Trophoblast cell (in vitro differentiated cells and primary cell): Measurements from ENCODE around the gene PRMT5.

ENCODE experiments used
- DNase-seq, 2 donors: peaks; one replicate each; pipeline ENCODE4 v3.0.0-alpha.2; 2016
- H2AFZ ChIP-seq: 2 replicates; pipeline ENCODE4 v1.6.1; 2013; ENCODE audit warnings: low read length, moderate library complexity, mild to moderate bottlenecking; ENCODE audit not compliant: insufficient read depth, poor library complexity
- H2AK5ac ChIP-seq: 2 replicates; pipeline ENCODE4 v1.6.1; 2013; ENCODE audit warnings: mild to moderate bottlenecking, low read length
- H2BK120ac ChIP-seq: 2 replicates; pipeline ENCODE4 v1.6.1; 2013; ENCODE audit warnings: low read length, mild to moderate bottlenecking, moderate library complexity; ENCODE audit not compliant: insufficient read depth, poor library complexity
- H2BK12ac ChIP-seq: 2 replicates; pipeline ENCODE4 v1.6.1; 2013; ENCODE audit warnings: mild to moderate bottlenecking, low read length, moderate library complexity
- H2BK5ac ChIP-seq: 2 replicates; pipeline ENCODE4 v1.6.1; 2013; ENCODE audit warnings: low read length, low read depth, moderate library complexity, mild to moderate bottlenecking; ENCODE audit not compliant: poor library complexity
- H3K14ac ChIP-seq: 2 replicates; pipeline ENCODE4 v1.6.1; 2013; ENCODE audit warnings: mild to moderate bottlenecking, low read length
- H3K18ac ChIP-seq: 2 replicates; pipeline ENCODE4 v1.6.1; 2013; ENCODE audit warnings: mild to moderate bottlenecking, low read length
- H3K23ac ChIP-seq: 2 replicates; pipeline ENCODE4 v1.6.1; 2013; ENCODE audit warnings: low read length
- H3K27ac ChIP-seq: 2 replicates; pipeline ENCODE4 v1.5.1; 2013; ENCODE audit warnings: low read depth, mild to moderate bottlenecking, inconsistent platforms, low read length, moderate library complexity
- H3K27me3 ChIP-seq: 2 replicates; pipeline ENCODE4 v1.6.1; 2013; ENCODE audit warnings: inconsistent platforms, mild to moderate bottlenecking, low read length, moderate library complexity; ENCODE audit not compliant: insufficient read depth
- H3K36me3 ChIP-seq, 2 experiments: 1 replicate in 1 of 2; 2 replicates in 1 of 2; pipeline ENCODE4 v1.6.1; 2013; ENCODE audit warnings: low read length in 2 of 2, mild to moderate bottlenecking in 2 of 2, moderate library complexity in 1 of 2; ENCODE audit not compliant: insufficient read depth in 2 of 2, control insufficient read depth in 1 of 2
- H3K4ac ChIP-seq: 2 replicates; pipeline ENCODE4 v1.6.1; 2013; ENCODE audit warnings: low read depth, mild to moderate bottlenecking, low read length, moderate library complexity
- H3K4me1 ChIP-seq, 2 experiments: 1 replicate in 1 of 2; 2 replicates in 1 of 2; pipeline ENCODE4 v1.6.1; 2013; ENCODE audit warnings: low read length in 2 of 2, mild to moderate bottlenecking in 2 of 2, moderate library complexity in 1 of 2; ENCODE audit not compliant: insufficient read depth in 2 of 2, control insufficient read depth in 1 of 2
- H3K4me2 ChIP-seq: 2 replicates; pipeline ENCODE4 v1.6.1; 2013; ENCODE audit warnings: inconsistent platforms, mild to moderate bottlenecking, low read length, moderate library complexity
- H3K4me3 ChIP-seq: 2 replicates; pipeline ENCODE4 v1.5.1; 2013; ENCODE audit warnings: mild to moderate bottlenecking, low read depth, low read length, inconsistent platforms
- H3K79me1 ChIP-seq: one replicate; pipeline ENCODE4 v1.6.1; 2013; ENCODE audit warnings: low read length
- H3K79me2 ChIP-seq: 2 replicates; pipeline ENCODE4 v1.6.1; 2013; ENCODE audit warnings: low read length, mild to moderate bottlenecking; ENCODE audit not compliant: control insufficient read depth, insufficient read depth, poor library complexity
- H3K9ac ChIP-seq: 2 replicates; pipeline ENCODE4 v1.6.1; 2013; ENCODE audit warnings: mild to moderate bottlenecking, low read length
- H3K9me3 ChIP-seq: 2 replicates; pipeline ENCODE4 v1.6.1; 2013; ENCODE audit warnings: low read depth, mild to moderate bottlenecking, control low read depth, inconsistent platforms, low read length; ENCODE audit not compliant: insufficient read depth
- H4K12ac ChIP-seq: 2 replicates; pipeline ENCODE4 v1.6.1; 2013; ENCODE audit warnings: low read depth, mild to moderate bottlenecking, low read length, moderate library complexity
- H4K8ac ChIP-seq: 2 replicates; pipeline ENCODE4 v1.6.1; 2013; ENCODE audit warnings: low read depth, mild to moderate bottlenecking, low read length, moderate library complexity
- H4K91ac ChIP-seq: one replicate; pipeline ENCODE4 v1.6.1; 2013; ENCODE audit warnings: low read depth, mild to moderate bottlenecking, low read length, moderate library complexity
- WGBS: extraction: QIAGEN DNeasy Blood & Tissue Kit; methylation state at CpG from one replicate; pipeline ENCODE4 v1.1.7; 2013; ENCODE audit warnings: missing lambda C conversion rate; ENCODE audit not compliant: insufficient read length, insufficient coverage; ENCODE audit errors: extremely low coverage; 5-methylcytosine and 5-hydroxymethylcytosine counted together

Gene PRMT5

GRCh38 chr14:22872833-22873520, 56.2 kb downstream of the PRMT5 start:
- Histone ChIP-seq H3K36me3 (peaks cover 36 to 41% of the 10 kb centered on the region in 2 experiments), H3K4me2 (peak overlapping the region; percentile 97), H2BK12ac (no peak overlapping the region), H3K79me2 (peaks cover 7% of the 10 kb centered on the region), H3K27me3 (no peaks in the 10 kb centered on the region), H2AFZ (no peak overlapping the region), H4K8ac (peak overlapping the region; percentile 40), H4K91ac (peak overlapping the region; percentile 8), H3K4ac (no peak overlapping the region), H3K79me1 (peaks cover 11% of the 10 kb centered on the region), H3K9ac (peak overlapping the region; percentile 14), H2AK5ac (no peak overlapping the region), H3K14ac (peak overlapping the region; percentile 35), H3K18ac (peak overlapping the region; percentile 29), H4K12ac (peak overlapping the region; percentile 27), H2BK120ac (no peak overlapping the region), H3K4me1 (peaks cover 4 to 5% of the 10 kb centered on the region in 2 experiments), H3K23ac (no peak overlapping the region), H3K27ac (no peak overlapping the region), H3K4me3 (no peak overlapping the region), H2BK5ac (no peak overlapping the region), H3K9me3 (peaks cover 4% of the 10 kb centered on the region)
- no CpG with 5 or more reads among the region's 10 CpGs for WGBS
- no peak for DNase-seq

GRCh38 chr14:22872033-22872832, 56.9 kb downstream of the PRMT5 start:
- Histone ChIP-seq H3K27me3 (no peaks in the 10 kb centered on the region), H3K18ac (peak overlapping the region; percentile 96), H2AFZ (peak overlapping the region; percentile 96), H3K4ac (peak overlapping the region; percentile 94), H4K12ac (peak overlapping the region; percentile 82), H3K4me2 (peak overlapping the region; percentile 97), H3K9ac (peak overlapping the region; percentile 89), H2BK120ac (peak overlapping the region; percentile 94), H3K23ac (no peak overlapping the region), H2BK12ac (peak overlapping the region; percentile 50), H3K4me1 (peaks cover 4 to 5% of the 10 kb centered on the region in 2 experiments), H3K79me2 (peaks cover 7% of the 10 kb centered on the region), H3K27ac (peak overlapping the region; percentile 97), H4K8ac (peak overlapping the region; percentile 91), H3K14ac (peak overlapping the region; percentile 89), H2AK5ac (peak overlapping the region; percentile 60), H4K91ac (peak overlapping the region; percentile 93), H3K9me3 (peaks cover 4% of the 10 kb centered on the region), H3K79me1 (peaks cover 11% of the 10 kb centered on the region), H3K36me3 (peaks cover 31 to 34% of the 10 kb centered on the region in 2 experiments), H2BK5ac (peak overlapping the region; percentile 97), H3K4me3 (peak overlapping the region; percentile 79)
- WGBS = no CpG with 5 or more reads among the region's 45 CpGs
- DNase-seq = peak; percentile 81 to 93

GRCh38 chr14:22871224-22872032, 57.7 kb downstream of the PRMT5 start, which contains the start of gene LRP10:
Gene LRP10, plus strand, starts transcription at chr14:22871740. Its CDS starts 564 bp downstream, at chr14:22872304.
- Histone ChIP-seq H3K79me1 (peaks cover 11% of the 10 kb centered on the region), H3K14ac (peak within 1 kb of the TSS; percentile 89), H3K9ac (peak within 1 kb of the TSS; percentile 89), H3K27me3 (no peaks in the 10 kb centered on the region), H2AK5ac (peak within 1 kb of the TSS; percentile 60), H3K18ac (peak within 1 kb of the TSS; percentile 96), H3K79me2 (peaks cover 7% of the 10 kb centered on the region), H3K27ac (peak within 1 kb of the TSS; percentile 97), H3K9me3 (peaks cover 4% of the 10 kb centered on the region), H2BK5ac (peak within 1 kb of the TSS; percentile 97), H3K4ac (peak within 1 kb of the TSS; percentile 94), H3K4me1 (peaks cover 4 to 5% of the 10 kb centered on the region in 2 experiments), H4K91ac (peak within 1 kb of the TSS; percentile 93), H2BK120ac (peak within 1 kb of the TSS; percentile 94), H4K12ac (peak within 1 kb of the TSS; percentile 82), H4K8ac (peak within 1 kb of the TSS; percentile 91), H3K4me3 (peak within 1 kb of the TSS; percentile 79), H3K4me2 (peak within 1 kb of the TSS; percentile 97), H3K36me3 (peaks cover 23 to 26% of the 10 kb centered on the region in 2 experiments), H2BK12ac (peak within 1 kb of the TSS; percentile 50), H3K23ac (no peak within 1 kb of the TSS), H2AFZ (peak within 1 kb of the TSS; percentile 96)
- WGBS = no CpG with 5 or more reads among the region's 50 CpGs
- DNase-seq = peak; percentile 92

GRCh38 chr14:22870811-22871223, 58.4 kb downstream of the PRMT5 start:
- WGBS = no CpG with 5 or more reads among the region's 1 CpG

More at GRCh38 chr14:22870811-22871223, 58.4 kb downstream of the PRMT5 start:
- Histone ChIP-seq H3K4ac (no peak overlapping the region), H3K4me2 (peak overlapping the region; percentile 97), H3K27ac (peak overlapping the region; percentile 97), H3K79me1 (peaks cover 11% of the 10 kb centered on the region), H2AFZ (no peak overlapping the region), H3K23ac (no peak overlapping the region), H4K12ac (no peak overlapping the region), H2BK120ac (no peak overlapping the region), H3K14ac (no peak overlapping the region), H4K91ac (no peak overlapping the region), H3K18ac (no peak overlapping the region), H2BK5ac (no peak overlapping the region), H3K9ac (no peak overlapping the region), H3K27me3 (no peaks in the 10 kb centered on the region), H3K9me3 (peaks cover 2% of the 10 kb centered on the region), H3K4me1 (peaks cover 4 to 5% of the 10 kb centered on the region in 2 experiments), H2AK5ac (no peak overlapping the region), H2BK12ac (no peak overlapping the region), H3K79me2 (peaks cover 7% of the 10 kb centered on the region), H4K8ac (no peak overlapping the region), H3K4me3 (no peak overlapping the region), H3K36me3 (peaks cover 17 to 19% of the 10 kb centered on the region in 2 experiments)
- DNase-seq = no peak
